K562 (cell line): Measurements from ENCODE around the gene IL20RA. TPM values are rescaled to one million over a fixed set of nuclear protein-coding genes. Genes with fewer than 3 reads are reported as not detected.

Source experiments
- ATAC-seq: fragments of 200-7000 bp; cut with Tn5 transposase; 3 replicates; pipeline ENCODE4 v1.9.1; 2020; ENCODE audit warnings: moderate library complexity
- BruUV-seq: library from RNA; stranded (reverse); fragments of 400-500 nt; replicated peaks from 2 replicates; lab custom pipeline; 2021; lab: Mats Ljungman, UMichigan
- CTCF ChIA-PET: fragments of 300-600 bp; formaldehyde crosslinking; extraction: SDS; loops from one replicate; lab custom pipeline; 2021; ENCODE audit warnings: low intra/inter-chr PET ratio; lab: Yijun Ruan, JAX
- POLR2A ChIA-PET: fragments of 300-600, 350-650 bp; sonication (Branson Sonifier 250); formaldehyde crosslinking; extraction: SDS; loops from one replicate; lab custom pipeline; 2021; ENCODE audit warnings: antibody characterized with exemption, inconsistent platforms; lab: Yijun Ruan, JAX
- DNase-seq, 4 experiments: peaks; one replicate each; pipeline versions ENCODE4 v3.0.0 to v3.0.0-alpha.2; 2011 to 2018; ENCODE audit warnings: low spot score in 3 of 4, mixed read lengths in 3 of 4; ENCODE audit errors: extremely low read depth in 1 of 4
- FAIRE-seq: peaks from 2 replicates; lab custom pipeline; 2011; peaks lifted over from hg19 to GRCh38; lab: Jason Lieb, UNC
- H2AFZ ChIP-seq: 2 replicates; pipeline ENCODE4 v1.6.0; 2011; ENCODE audit warnings: low read depth, low read length, control low read depth, inconsistent platforms
- H3K27ac ChIP-seq: fragments of 200-600 bp; 3 replicates; pipeline ENCODE4 v1.8.0; 2011; ENCODE audit warnings: low read depth, mild to moderate bottlenecking, control low read depth, inconsistent platforms, low read length, moderate library complexity, mixed read lengths; ENCODE audit errors: extremely low read depth
- H3K27me3 ChIP-seq, 2 experiments: fragments of 300-600 bp in 1 of 2; 2 replicates in 1 of 2; 3 replicates in 1 of 2; pipeline versions ENCODE4 v1.6.0 to v1.8.0; 2011; ENCODE audit warnings: inconsistent platforms in 2 of 2, low read length in 2 of 2, mild to moderate bottlenecking in 1 of 2, mixed read lengths in 1 of 2, moderate library complexity in 1 of 2; ENCODE audit not compliant: control insufficient read depth in 2 of 2, insufficient read depth in 2 of 2
- H3K36me3 ChIP-seq: fragments of 300-600 bp; 3 replicates; pipeline ENCODE4 v1.8.0; 2011; ENCODE audit warnings: mild to moderate bottlenecking, low read length, inconsistent platforms; ENCODE audit not compliant: control insufficient read depth, insufficient read depth
- H3K4me1 ChIP-seq, 2 experiments: fragments of 200-600 bp in 1 of 2; replicated peaks in 1 of 2; 2 replicates in 1 of 2; 3 replicates in 1 of 2; pipeline versions ENCODE4 v1.5.1 to v1.8.0; 2011; ENCODE audit warnings: inconsistent platforms in 2 of 2, low read length in 2 of 2, mild to moderate bottlenecking in 1 of 2, mixed read lengths in 1 of 2, moderate library complexity in 1 of 2; ENCODE audit not compliant: control insufficient read depth in 2 of 2, insufficient read depth in 2 of 2
- H3K4me2 ChIP-seq: 2 replicates; pipeline ENCODE4 v1.6.1; 2011; ENCODE audit warnings: low read length, control low read depth, inconsistent platforms, mixed read lengths; ENCODE audit not compliant: insufficient read depth
- H3K4me3 ChIP-seq: fragments of 200-600 bp; sonication (generic), shearing (Covaris generic); 2 replicates; pipeline ENCODE4 v1.5.1; 2016; ENCODE audit warnings: control low read depth, inconsistent platforms
- H3K79me2 ChIP-seq: fragments of 200-600 bp; 3 replicates; pipeline ENCODE4 v1.8.0; 2011; ENCODE audit warnings: low read length, inconsistent platforms; ENCODE audit not compliant: control insufficient read depth, insufficient read depth
- H3K9ac ChIP-seq, 2 experiments: 2 replicates each; pipeline versions ENCODE4 v1.6.0 to v1.6.1; 2011; ENCODE audit warnings: low read depth in 2 of 2, low read length in 2 of 2, control low read depth in 1 of 2, inconsistent platforms in 1 of 2, mild to moderate bottlenecking in 1 of 2, mixed read lengths in 1 of 2; ENCODE audit not compliant: insufficient read depth in 1 of 2
- H3K9me1 ChIP-seq: one replicate; pipeline ENCODE4 v1.6.0; 2011; ENCODE audit warnings: inconsistent platforms, mild to moderate bottlenecking, low read length, moderate library complexity; ENCODE audit not compliant: control insufficient read depth, insufficient read depth
- H3K9me3 ChIP-seq: replicated peaks from 2 replicates; pipeline ENCODE4 v1.5.1; 2011; ENCODE audit warnings: low read depth, low read length, inconsistent platforms; ENCODE audit not compliant: control insufficient read depth, insufficient read depth
- H4K20me1 ChIP-seq: replicated peaks from 2 replicates; pipeline ENCODE4 v1.6.1; 2011; ENCODE audit warnings: low read length, inconsistent platforms, mixed read lengths; ENCODE audit not compliant: control insufficient read depth, insufficient read depth
- ELK1 ChIP-seq: sonication (generic); formaldehyde crosslinking; IDR thresholded peaks from 2 replicates; pipeline ENCODE4 v1.8.1; 2022; ENCODE audit warnings: missing genetic modification reagents
- MCM5 ChIP-seq: fragments of 450-650 bp; IDR thresholded peaks from 2 replicates; pipeline ENCODE4 v1.6.1; 2016; ENCODE audit warnings: low read depth
- NFYB ChIP-seq: IDR thresholded peaks from 2 replicates; pipeline ENCODE4 v1.6.1; 2011; ENCODE audit warnings: mild to moderate bottlenecking, moderate library complexity; ENCODE audit not compliant: insufficient read length; ENCODE audit errors: extremely low read depth
- PHB2 ChIP-seq: fragments of 450-650 bp; IDR thresholded peaks from 2 replicates; pipeline ENCODE4 v1.6.1; 2017; ENCODE audit warnings: low read depth
- STAT6 ChIP-seq: sonication (generic); formaldehyde crosslinking; IDR thresholded peaks from 2 replicates; pipeline ENCODE4 v1.8.1; 2023; ENCODE audit warnings: mild to moderate bottlenecking, missing genetic modification reagents
- WHSC1 ChIP-seq: IDR thresholded peaks from one replicate; pipeline ENCODE4 v1.6.1; 2012; ENCODE audit warnings: low read length, control low read depth, inconsistent platforms
- ZBTB12 ChIP-seq: fragments of 250-450 bp; sonication (Bioruptor Pico); IDR thresholded peaks from 2 replicates; pipeline ENCODE4 v1.4.0; 2020
- ZNF3 ChIP-seq: fragments of 250-450 bp; sonication (Bioruptor Pico); IDR thresholded peaks from 2 replicates; pipeline ENCODE4 v1.5.0; 2021; ENCODE audit warnings: mild to moderate bottlenecking, moderate library complexity
- ZNF518B ChIP-seq: fragments of 250-450 bp; sonication (Bioruptor Pico); IDR thresholded peaks from 2 replicates; pipeline ENCODE4 v1.5.0; 2021; ENCODE audit warnings: mild to moderate bottlenecking, moderate library complexity
- in situ Hi-C: fragments of 300-500 bp; cut with MboI; formaldehyde crosslinking; loops from 4 replicates; pipeline ENCODE4 v1.15.0; 2018; ENCODE audit warnings: inconsistent platforms, mixed read lengths
- intact Hi-C: fragments of 100-400 bp; cut with micrococcal nuclease; formaldehyde crosslinking; loops from 2 replicates; pipeline ENCODE4 v1.14.2; 2022
- polyA plus RNA-seq, 8 experiments: library from polyadenylated mRNA; depleted of rRNA in 4 of 8; stranded (reverse) in 5 of 8; unstranded in 3 of 8; fragments of >200 nt; fragmentation: Nextera tagmentation in 2 of 8; fragmentation: Illumina TruSeq in 1 of 8; extraction: Ambion mirVana in 2 of 8; extraction: Trizol in 1 of 8; gene quantifications; 2 replicates each; pipeline versions ENCODE4 v1.2.1 to v1.2.3, GENCODE V29; 2011 to 2014; ENCODE audit warnings: inconsistent platforms in 1 of 8, missing spikeins in 1 of 8
- total RNA-seq, 7 experiments: library from RNA; depleted of rRNA in 6 of 7; stranded (reverse); fragments of >200 nt in 6 of 7; fragmentation: Illumina TruSeq in 2 of 7; extraction: Trizol in 2 of 7; gene quantifications; 2 replicates each; pipeline versions ENCODE4 v1.2.1 to v1.2.3, GENCODE V29; 2011 to 2021; ENCODE audit warnings: low replicate concordance in 1 of 7

Gene IL20RA
- total and polyA plus RNA-seq, 9 of the 15 experiments (the other 6 are each of a cell fraction or from before 2014, with no cell fraction given), result not detected

DNA sequence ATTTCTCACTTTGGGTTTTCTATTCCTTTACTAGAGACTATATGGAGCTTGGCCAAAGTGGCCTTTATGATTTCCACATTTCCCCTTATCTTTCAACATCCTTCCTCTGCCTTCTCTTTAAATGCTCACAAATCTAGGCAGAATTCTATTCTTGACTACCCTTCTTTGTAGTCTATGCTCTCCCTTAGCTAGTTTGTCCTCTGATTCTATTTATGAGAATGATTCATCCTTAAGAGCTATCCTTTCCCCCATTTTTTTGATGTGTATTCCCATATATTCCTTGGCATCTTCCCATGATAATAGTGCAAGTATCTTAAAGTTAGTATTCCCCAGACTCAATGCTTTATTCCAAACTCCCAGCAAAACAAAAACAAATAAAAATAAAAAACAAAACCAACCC is 53.1 kb downstream of the IL20RA start:
- in situ Hi-C loops (no loop called here), intact Hi-C loops (no loop called here)
- Histone ChIP-seq H3K79me2 (no peaks in the 10 kb centered on the region), H3K36me3 (no peaks in the 10 kb centered on the region), H3K27me3 (peaks cover 17 to 19% of the 10 kb centered on the region in 2 experiments), H2AFZ (no peak overlapping the region), H3K9ac (no peak overlapping the region), H3K9me3 (no peaks in the 10 kb centered on the region), H4K20me1 (no peaks in the 10 kb centered on the region), H3K27ac (no peak overlapping the region), H3K4me2 (no peak overlapping the region), H3K4me3 (no peak overlapping the region), H3K9me1 (no peaks in the 10 kb centered on the region), H3K4me1 (peaks cover 0 to 4% of the 10 kb centered on the region in 2 experiments; a peak in 1 of 5 replicates)
- no peak for DNase-seq
- no peak for ATAC-seq
- no peak for FAIRE-seq
- POLR2A ChIA-PET, result no interaction called here
- CTCF ChIA-PET, result no interaction called here
- TF ChIP-seq ZBTB12 (CRISPR knock-in tag) (no peak), NFYB (no peak), STAT6 (CRISPR knock-in tag) (no peak), PHB2 (no peak), MCM5 (no peak), WHSC1 (no peak), ZNF3 (CRISPR knock-in tag) (no peak), ELK1 (CRISPR knock-in tag) (no peak), ZNF518B (CRISPR knock-in tag) (no peak)
- BruUV-seq, result no TSS peak
